ENCODE results near the gene NRG4.

- TF ChIP-seq, protein P1, sequence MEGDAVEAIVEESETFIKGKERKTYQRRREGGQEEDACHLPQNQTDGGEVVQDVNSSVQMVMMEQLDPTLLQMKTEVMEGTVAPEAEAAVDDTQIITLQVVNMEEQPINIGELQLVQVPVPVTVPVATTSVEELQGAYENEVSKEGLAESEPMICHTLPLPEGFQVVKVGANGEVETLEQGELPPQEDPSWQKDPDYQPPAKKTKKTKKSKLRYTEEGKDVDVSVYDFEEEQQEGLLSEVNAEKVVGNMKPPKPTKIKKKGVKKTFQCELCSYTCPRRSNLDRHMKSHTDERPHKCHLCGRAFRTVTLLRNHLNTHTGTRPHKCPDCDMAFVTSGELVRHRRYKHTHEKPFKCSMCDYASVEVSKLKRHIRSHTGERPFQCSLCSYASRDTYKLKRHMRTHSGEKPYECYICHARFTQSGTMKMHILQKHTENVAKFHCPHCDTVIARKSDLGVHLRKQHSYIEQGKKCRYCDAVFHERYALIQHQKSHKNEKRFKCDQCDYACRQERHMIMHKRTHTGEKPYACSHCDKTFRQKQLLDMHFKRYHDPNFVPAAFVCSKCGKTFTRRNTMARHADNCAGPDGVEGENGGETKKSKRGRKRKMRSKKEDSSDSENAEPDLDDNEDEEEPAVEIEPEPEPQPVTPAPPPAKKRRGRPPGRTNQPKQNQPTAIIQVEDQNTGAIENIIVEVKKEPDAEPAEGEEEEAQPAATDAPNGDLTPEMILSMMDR (IDR thresholded peaks at IDR 0.05; ENCODE audit: extremely low read depth in 1 of 2, insufficient read depth in 1 of 2, low read depth in 1 of 2, low read length in 2 of 2), result no peak
- TF ChIP-seq JUN (IDR thresholded peaks at IDR 0.05; ENCODE audit: borderline replicate concordance, insufficient read depth, insufficient read length, low read depth) (no peak), POLR2AphosphoS5 (IDR thresholded peaks at IDR 0.05; ENCODE audit: insufficient read depth, low read depth, low read length) (no peak)
These were observed 21.9 kb upstream of the NRG4 start for GRCh38 chr15:76034111-76034510.
